GM19452 (cell line): ENCODE results near the gene MAB21L4.

ENCODE experiments used
- ATAC-seq: cut with Tn5 transposase; IDR thresholded peaks from one replicate; pipeline ENCODE4 v1.9.1; 2021; ENCODE audit not compliant: unreplicated experiment

The MAB21L4 gene

DNA sequence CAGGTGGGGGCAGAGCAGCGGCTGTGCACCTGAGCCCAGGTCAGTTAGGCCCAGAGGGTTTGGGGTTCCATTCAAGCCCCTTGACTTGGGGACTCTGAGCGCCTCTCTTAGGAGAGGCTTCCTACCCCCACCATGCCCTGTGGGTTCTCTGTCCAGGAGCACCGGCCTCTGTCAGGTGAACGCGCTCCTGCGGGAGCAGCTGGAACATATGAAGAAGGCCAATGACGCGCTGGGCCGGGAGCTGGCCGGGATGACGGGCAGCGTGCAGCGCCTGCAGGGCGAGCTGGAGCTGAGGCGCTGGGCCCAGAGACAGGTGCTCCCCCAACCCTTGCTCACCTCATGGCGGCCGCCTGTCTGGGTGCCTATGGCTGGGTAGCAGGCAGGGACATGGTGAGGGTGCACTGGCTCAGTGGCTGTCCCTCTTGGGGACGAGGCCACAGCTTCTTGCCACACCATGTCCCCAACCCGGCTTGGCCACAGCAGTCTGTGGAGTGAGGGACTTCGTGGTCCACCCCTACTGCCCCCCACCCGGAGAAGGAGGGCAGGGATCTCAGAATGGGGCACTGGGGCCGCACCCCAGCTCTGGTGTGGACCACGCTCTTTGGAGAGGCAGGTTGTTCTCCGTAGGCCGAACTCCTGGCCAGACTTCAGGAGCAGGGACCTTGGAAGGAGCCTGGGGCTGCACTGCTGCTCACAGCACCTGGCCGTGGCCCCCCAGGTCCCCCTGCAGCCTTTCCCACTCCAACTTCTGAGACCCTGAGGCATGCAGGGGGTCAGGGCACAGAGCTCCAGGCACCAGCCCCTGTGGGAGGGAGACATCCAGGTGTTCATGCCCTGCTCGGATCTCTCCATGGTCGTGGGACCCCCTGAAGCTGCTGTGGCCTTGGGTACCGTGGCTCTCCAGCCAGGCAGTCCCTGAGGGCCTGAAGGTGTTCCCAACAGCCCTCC, 29.9 kb upstream of the MAB21L4 start:
- ATAC-seq: no peak

DNA sequence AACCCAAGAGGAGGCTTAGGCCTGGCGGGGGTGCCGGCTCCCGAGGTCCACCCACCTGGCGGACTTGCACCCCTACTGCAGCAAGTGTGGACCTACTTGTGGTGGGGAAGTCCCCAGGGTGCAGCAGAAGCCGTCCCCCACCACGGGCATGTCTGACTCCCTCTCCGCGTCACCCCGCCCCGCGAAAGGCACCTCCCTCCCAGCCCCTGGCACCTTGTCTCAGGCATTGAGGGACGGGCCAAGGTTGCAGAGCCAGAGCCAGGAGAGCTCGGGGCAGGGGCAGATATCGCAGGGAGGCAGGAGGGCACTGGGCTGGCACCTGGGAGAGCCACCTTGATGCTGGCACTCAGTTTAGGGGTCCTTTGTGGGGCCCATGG, 29.2 kb upstream of the MAB21L4 start:
- ATAC-seq: no peak

DNA sequence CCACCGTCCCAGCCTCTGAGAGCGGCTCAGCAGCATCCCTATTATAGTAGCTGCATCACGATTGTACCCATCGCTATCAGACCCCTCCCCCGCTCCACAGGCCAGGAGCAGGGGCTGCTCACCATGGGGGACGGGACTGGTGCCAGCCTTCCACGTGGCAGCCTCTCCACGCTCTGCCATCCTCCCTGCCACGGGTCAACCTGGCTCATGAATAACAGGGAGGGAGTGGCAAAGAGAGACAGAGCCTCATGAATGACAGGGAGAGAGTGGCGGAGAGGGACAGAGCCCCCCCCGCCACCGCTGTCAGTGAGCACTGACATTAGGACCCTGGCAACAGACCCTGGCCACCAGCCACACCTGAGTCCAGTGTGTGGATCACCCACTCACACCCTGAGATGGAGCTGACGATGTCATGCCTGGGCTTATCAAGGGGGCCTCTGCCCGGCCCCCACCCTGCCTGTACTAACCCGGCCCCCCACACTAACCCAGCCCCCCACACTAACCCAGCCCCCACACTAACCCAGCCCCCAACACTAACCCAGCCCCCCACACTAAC, 27.1 kb upstream of the MAB21L4 start:
- no peak for ATAC-seq

DNA sequence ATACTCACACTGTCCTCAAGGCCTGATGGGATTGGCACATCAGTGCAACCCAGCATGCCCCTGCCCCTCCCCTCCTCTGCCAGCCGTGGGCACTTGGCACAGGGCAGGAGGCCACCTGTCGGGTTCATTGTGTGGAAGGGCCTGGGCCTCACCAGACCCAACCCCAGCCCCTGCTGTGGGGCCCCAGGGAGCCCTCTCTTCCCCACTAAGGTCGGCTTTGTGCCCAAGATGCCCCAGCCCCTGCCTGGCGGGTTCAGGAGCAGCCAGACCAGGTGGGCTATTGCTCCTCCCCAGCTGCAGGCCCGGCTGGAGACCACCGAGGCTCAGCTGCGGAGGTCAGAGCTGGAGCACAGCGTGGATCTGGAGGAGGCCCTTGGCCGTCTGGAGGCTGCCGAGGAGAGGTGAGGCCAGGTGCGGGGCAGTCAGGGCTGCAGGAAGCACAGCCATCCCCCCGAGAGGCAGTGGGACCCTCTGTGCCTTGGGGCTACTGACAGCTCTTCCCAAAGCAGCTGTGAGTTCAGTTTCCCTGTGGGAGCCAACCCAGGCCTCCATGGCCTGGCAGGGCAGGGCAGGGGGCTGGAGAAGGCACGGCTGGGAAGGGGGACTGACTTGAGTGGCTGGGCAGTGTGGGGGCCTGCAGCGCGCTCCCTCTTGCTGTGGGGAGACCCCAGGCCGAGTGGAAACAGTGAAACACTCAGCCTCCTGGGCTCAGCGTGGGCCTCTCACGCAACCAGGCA, 26.5 kb upstream of the MAB21L4 start:
- ATAC-seq: no peak

DNA sequence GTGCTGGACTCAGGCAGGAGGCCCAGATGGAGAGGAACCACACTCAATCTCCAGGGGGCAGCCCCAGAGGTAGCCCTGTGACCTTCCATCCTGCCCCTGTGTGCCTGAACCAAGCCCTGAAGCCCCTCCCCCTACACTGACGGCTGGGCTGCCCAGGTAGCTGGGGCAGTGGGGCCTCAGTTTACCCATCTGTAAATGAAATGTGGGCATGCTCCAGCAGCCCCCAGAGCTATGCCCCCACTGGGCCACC, 26.0 kb upstream of the MAB21L4 start:
- ATAC-seq: no peak

DNA sequence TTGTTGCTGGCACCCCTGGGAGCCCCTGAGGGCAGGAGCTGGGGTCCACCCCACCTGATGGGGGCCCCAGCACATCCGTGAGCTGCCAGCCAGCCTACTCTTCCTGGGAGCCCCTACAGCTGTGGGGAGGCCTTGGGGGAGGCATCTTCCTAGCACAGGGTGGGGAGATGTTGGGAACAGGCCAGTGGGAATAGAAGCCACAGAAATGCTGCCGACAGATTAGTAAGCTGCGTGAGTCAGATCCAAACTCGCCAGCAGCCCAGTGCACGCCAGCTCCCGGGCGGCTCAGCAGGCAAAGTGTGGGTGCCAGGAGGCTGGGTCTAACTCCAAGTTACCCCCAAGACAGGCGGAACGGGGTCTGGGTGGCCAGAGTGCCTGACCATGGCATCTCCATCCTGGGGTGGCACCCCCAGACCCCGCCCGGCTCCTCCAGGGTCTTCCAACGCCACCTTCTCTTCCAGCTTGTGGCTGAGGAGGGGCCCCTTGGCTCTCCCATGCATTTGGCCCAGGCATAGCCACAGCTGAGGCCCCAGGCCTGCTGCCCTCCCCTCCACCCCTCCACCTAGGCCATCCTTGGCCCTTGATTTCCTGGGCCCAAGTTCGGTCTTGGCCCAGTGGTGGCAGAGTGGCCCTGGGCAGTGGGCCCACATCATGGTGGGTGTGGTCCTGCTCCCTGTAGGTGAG, 25.5 kb upstream of the MAB21L4 start:
- ATAC-seq: no peak

DNA sequence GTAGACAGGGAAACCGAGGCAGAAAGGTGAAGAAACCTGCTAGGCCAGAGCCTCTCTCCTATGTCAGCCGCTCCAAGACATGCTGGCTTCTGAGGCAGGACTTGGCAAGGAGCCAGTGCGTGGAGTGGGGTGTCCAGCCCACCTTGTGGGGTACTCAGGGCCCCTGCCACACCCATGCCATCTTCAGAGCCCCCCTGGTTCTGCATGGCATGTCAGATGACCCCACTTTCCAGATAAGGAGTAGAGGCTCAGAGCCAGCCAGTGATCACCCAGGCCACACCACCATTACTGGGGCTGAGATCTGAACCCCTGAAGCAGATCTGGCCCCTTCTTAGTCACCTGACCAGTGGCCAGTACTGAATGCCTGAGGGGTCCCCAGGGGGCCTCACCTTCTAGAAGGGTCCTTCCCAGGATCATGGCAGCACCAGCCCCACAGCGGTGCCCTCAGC, 24.9 kb upstream of the MAB21L4 start:
- no peak for ATAC-seq

DNA sequence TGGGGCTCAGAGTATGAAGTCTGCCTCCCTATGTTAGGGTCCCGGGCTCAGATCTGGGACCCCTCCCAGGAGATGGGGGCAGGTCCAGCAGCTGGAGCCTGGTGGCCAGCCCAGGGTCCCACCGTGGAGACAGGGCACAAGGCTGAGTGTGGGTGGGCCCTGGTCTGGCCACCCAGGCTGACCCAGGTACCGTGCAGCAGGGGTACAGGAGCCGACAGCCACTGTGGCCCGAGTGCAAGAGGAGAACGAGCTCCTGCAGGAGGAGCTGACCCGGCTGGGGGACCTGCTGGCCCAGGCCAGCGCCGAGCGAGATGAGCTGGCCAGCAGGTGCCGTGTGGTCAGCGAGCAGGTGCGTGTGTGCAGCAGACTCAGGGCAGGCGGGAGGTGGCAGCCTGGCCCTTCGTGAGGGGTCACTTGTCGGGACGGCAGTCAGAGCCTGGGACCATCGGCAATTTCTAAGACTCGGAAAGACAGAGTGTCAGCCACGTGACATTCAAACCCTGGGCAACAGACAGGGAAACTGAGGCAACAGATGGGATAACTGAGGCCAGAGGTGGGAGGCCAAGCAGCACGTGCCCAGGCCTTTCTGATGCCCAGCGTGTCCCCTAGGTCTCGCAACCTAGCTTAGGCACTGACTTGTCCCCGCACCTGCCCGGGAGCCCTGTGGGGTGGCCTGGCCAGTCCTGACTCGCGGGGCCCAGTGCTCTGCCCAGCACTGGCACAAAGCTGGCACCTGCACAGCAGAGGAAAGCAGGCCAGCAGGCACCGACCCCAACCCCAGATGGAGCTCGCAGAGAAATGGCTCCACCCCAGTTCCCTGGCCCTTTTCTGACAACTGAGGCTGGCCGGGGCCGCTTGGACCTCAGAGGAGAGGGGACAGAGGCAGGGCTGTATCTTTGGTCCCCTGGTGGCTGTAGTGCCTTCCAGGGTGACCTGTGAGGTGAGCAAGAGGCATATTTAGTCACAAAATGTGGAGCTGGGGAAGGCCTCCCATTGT, 24.1 kb upstream of the MAB21L4 start:
- ATAC-seq: no peak

DNA sequence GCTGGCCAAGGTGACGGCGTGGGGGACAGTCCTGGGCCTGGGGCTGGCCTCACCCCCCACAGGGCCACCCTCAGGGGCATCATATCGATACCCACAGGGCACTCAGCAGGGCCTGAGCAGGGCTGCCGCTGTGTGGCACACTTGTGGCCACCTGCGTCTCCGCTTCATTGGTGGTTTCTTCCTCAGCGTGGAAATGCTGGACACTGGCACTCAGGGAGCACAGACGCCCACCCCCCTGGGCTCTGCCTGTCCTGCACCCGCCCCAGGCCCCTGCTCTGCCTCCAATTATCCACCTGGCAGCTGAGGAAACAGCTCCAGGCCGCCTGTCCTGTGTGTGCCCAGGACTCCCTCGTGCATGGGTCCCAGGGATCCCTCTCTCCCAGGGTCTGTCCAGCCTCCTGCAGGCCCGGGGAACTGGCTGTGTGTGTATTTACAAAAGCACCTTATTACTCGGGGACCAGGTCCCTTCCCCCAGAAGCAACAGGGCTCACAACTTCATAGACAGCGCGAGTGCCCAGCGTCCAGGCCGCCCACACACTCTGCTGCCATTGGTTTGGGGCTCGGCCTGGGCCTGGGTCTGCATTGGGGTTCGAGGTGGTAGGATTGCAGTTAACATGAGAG, 23.3 kb upstream of the MAB21L4 start:
- no peak for ATAC-seq

DNA sequence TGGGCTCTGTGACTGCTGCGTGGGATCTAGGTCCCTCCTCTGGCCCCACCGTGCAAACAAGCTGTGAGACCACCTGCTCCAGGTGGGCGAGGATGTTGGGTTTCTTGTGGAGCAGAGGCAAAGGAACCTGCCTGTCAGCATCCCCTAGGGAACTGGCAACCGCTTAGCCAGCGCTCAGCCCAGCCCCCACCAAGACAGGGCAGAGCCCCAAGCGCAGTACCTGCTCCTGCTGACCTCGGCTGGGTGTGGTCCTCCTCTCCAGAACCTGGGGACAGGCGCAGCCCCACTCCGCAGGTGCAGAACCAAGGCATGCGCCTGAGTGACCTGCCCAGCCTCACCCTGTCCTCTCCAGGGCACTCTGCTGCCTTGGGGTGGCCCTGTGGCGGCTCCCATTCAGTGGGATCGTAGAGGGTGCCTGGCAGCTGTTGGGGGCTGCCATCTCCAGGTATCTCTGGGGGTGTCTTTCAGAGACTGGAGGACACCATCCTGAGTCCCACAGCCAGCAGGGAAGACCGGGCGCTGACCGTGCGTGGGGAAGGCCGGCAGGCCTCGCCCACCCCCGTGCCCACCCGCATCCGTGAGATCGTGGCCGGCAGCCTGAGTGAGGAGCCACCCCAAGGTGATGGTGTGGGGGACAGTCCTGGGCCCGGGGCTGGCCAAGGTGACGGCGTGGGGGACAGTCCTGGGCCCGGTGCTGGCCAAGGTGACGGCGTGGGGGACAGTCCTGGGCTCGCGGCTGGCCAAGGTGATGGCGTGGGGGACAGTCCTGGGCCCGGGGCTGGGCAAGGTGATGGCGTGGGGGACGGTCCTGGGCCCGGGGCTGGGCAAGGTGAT, 22.5 kb upstream of the MAB21L4 start:
- ATAC-seq: no peak

DNA sequence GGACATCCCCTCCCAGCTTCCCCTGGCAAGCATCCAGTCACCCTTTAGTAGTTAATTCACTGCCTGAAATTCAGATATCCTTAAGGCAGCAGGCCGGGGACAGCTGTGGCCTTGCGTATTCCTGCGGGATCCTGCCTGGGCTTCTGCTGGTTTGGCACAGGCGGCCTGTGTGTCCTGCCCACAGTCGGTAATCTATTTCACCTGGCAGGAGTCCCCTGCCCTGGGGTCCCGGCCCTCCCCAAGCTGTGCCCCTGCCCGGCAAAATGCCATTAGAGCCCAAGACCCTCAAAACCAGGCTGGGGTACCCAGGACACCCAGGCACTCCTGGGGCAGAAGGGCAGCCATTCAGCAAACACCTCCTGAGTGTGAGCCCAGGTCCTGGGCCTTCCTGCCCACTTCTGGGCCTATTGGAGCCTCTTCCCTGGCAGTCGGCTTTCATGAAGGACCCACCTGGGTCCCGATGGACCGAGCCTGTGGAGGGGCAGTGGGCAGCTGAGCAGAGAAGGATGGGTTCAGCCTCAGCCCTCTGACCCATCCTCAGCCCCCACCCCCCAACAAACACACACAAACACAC, 21.8 kb upstream of the MAB21L4 start:
- no peak for ATAC-seq

DNA sequence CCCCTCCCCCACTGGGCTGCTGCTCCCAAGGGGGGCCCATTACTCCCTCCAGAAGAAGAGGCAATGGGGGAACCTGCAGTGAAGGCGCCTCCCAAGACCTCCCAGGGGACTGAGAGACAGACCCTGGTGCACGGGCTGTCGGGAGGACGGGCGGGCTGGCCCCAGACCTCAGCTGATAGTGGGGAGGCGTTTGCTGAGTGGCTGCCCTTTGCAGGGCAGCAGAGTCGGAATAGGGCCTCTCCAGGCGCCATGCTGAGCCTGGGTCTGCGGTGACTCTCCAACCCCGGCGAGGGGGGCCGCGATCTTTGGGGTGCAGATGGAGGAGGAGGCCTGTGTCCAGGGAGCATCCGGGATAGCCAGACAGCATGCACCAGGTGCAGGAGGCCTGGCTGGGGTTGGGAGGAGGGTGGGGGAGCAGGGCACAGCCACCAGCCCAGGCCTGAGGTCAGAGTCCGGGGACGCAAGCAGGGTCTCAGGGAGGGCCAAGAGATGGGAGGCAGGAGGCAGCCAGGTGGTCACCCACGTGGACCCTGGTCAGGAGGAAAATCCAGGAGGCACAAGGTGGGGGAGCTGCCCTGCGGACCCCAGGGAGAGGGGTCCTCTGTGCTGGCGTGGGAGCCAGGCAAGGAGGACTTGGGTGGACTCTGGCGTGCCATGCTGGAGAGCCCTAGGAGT, 21.2 kb upstream of the MAB21L4 start:
- no peak for ATAC-seq

DNA sequence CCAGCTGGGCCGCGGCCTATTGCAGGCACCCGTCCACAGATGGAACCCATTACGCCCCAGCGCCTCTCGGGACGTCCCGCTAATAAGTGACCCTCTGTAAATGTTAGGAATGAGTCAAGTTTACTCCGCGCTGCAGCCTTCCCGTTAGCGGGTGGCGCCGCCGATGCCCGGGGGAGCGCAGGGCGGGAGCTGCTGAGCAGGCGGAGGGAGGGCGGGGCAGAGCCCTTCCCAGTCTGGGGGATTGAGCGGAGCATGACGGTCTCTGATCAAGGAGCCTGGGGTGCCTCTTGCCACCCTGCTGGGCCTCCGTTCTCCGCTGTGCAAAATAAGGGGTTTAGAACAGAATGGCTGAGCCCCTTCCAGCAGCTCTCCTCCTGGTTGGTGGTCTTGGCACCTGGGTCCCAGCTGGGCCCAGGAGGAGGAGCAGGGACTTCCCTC, 20.6 kb upstream of the MAB21L4 start:
- no peak for ATAC-seq

DNA sequence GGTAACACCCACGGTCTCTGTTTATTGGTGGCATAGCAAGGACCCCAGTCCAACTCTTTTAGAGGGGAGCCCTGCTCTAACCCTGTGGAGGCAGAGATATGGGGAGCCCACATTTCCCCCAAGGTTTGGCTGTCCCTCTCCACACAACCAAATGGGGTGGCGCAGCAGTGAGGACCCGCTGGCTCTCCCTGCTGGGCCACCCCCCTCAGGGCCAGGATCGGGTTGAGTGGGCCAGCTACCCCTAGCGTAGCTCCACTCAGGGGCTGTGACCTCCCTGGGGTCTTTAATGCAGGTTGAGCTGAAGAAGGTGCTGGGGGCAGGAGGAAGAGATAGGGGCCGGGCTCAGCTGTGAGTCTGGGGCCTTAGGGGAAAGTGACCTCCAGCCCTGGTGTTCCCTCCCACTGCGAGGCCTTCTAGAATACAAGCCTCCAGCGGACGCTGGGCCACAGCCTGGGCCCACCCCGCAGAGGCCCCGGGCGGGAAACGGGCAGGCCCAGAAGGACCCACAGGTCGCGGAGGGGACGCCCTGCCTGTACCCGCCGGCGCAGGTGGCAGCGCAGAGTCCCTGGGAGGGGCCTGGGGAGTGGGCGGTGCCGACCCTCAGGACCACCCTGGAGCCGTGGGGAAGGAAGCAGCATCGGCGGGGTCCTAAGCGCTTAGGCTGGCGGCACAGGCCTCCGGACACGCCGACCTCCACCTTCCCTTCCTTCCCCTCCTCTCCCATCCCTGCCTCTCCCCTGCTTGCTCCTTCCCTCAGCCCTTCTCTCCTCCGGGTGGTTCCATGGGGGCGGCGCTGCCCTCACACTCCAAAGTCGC, 19.8 kb upstream of the MAB21L4 start:
- no peak for ATAC-seq

DNA sequence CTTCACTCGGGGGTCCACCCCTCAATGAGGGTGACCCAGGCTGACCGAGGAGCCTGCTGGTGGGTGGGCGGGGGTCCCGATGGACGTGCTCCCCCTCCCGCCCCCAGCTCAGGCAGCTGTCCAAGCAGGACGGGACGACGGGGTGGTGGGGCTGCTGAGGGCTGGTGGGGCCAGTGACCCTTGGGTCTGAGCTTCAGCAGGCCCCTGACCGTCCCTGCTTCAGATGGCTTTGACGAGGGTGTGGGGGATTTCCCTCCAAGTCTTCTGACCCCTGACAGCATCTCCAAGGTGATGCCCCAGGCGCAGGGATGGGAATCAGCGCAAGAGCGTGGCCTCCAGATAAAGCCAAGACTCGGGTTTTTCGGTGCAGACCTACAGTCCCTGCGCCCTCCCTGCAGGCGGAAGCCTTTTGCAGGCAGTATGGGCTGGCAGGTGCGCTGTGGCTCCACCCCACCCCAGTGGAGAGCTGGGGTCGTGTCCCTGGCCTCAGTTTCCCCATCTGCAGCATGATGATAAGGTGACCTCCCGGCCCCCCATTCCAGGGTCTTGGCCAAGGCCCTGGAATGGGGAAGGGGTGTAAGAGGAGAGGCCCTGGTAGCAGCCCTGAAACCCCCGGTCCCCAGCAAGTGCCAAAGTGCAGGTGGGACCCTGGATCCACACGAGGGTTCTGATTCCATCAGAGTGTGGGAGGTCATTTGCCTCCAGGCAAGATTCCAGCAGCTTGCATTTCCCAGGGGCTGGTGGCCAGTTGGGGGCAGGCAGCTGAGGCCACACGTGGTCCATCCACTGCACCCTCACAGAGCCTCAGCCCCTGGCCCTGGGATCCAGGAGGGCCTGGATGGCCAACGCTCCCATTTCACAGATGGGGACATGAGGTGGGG, 18.9 kb upstream of the MAB21L4 start:
- ATAC-seq: no peak
